Hematopoietic multipotent progenitor cell treated with erythropoietin and hydrocortisone succinate and interleukin-3 and kit ligand, for 8 days (in vitro differentiated cells): Measurements from ENCODE around the gene GRB10.

Experiments
- DNase-seq: peaks from one replicate; pipeline ENCODE4 v3.0.0-alpha.2; 2015

GRB10 gene

DNA sequence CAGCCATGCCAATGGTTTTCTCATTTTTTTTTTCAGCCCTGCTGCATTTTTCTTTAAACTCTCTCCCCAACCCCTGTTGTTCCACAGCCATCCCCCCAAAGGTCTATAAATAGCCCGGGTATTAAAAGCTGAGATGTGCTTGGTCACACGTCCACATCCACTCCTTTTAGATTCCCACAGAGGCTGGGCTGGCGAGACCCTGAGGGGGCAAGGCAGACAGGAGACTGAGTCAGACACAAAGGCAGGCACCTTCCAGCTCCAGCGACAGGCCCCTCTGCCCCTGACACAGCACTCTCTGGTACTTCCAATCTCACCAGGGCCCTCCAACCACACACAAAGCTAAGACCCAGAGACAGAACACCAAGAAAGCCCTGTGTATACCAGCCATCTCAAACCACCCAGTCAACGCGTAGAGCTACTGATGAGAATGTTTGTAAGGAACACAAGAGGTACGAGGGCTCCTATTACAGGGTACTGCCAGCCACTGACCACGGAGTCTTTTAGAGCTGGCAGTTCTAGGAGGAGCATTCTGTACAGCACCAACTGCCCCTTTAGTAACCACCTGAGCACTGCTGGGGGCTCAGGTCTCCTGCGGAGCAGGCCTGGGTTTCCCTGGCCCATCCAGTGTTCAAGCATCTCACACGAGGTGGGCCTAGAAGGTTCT lies 153.3 kb downstream of the GRB10 start:
- DNase-seq, result no peak

DNA sequence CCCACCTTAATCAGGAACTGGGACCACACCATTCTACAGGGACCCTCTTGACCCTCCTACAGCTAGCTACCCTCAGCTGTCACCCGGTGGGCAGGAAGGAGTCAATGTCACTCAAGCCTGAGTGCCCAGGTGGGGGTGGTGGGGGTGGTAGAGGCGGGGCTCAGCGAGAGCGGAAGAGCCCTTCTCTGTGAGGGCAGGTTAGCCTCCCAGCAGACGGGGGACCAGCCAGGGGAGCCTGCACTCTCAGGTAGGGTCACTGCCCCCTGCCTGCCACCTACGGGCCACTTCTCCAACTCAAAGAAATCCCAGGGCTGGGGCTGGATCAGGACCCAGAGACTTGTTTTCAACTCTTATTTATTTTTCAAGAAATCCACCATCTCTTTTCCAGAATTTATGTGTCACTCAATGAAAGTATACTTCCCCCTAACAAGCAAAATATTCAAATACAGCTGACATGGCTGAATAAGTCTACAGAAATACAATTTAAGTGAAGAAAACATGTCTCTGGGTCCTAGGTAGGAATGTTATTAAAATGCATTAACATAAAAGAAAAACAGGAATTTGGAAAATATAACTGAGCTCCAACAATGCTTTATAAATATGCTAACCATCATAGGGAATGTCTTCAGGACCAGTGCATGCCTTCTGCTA lies 154.1 kb downstream of the GRB10 start:
- DNase-seq, result no peak

GRCh38 chr7:50627824-50628361 lies 154.8 kb downstream of the GRB10 start:
- no peak for DNase-seq

GRCh38 chr7:50626286-50626685 lies 156.4 kb downstream of the GRB10 start:
- no peak for DNase-seq

- no peak for DNase-seq
Measured at GRCh38 chr7:50625360-50625759, 157.3 kb downstream of the GRB10 start.

- no peak for DNase-seq
Measured at GRCh38 chr7:50622821-50623220, 159.9 kb downstream of the GRB10 start.

DNA sequence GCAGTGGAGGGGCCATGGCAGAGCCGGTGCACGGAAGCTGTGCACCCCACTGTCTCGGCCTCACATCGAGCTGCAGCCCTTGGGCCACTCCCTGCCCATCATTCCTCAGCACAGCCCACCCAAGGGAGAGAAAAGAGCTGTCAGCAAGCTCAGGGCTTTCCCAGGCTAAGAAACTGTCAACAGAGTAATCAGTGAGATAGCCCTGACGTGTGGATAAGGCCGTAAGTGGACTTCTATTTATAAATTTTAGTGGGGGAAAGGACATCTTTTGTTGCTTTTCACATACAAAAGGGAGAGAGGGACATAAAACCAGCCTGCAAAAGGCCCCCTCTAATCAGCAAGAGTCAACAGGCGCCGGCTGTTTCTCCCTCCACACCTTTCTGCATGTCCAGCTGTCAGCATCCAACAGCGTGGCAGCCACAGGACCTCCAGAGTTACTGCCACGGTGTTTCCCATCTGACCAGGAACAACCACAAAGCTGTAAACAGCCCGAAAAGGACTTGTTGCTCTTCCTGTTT lies 160.7 kb downstream of the GRB10 start:
- DNase-seq, result no peak

GRCh38 chr7:50621206-50621605 lies 161.5 kb downstream of the GRB10 start:
- DNase-seq, result no peak

DNA sequence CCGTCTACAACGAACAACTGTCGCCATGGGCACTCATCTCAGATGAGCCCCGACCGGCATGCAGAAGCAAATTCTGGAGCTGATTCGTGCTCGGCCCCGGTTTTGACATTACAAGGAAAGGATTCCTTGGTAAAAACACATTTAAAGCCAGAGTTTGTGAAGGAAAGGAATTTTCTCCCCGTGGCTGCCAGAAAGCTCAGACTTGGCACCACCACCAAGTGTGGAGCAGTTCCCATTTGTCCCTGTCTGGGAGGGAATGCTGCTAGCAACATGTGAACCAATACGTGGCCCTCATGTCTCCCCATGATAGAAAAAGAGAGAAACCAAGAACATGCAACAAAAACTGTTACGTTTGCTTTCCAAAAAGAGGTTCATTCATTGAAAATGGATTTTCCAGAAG lies 162.3 kb downstream of the GRB10 start:
- DNase-seq, result no peak

GRCh38 chr7:50619684-50620083 lies 163.0 kb downstream of the GRB10 start:
- no peak for DNase-seq

DNA sequence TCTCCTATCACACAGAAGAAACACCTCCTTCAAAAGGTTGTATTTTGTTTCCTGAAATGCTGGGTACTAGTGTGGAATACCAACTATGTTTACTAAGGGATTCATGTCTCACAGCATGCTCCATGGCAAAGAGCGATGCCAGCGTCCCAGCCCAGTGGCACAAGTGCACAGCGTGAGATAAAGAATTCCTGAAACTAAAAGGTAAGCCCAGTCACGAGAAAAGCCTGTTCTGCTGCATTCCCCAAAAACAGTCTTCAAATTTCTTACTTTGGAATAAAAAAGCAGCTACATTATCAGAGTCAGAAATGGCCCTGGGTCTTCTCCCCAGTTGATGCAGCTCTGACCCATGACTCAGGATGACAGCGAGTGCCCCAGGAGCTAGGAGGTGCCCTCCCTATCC lies 164.4 kb downstream of the GRB10 start:
- DNase-seq, result no peak

GRCh38 chr7:50615519-50616080 lies 167.1 kb downstream of the GRB10 start:
- no peak for DNase-seq

DNA sequence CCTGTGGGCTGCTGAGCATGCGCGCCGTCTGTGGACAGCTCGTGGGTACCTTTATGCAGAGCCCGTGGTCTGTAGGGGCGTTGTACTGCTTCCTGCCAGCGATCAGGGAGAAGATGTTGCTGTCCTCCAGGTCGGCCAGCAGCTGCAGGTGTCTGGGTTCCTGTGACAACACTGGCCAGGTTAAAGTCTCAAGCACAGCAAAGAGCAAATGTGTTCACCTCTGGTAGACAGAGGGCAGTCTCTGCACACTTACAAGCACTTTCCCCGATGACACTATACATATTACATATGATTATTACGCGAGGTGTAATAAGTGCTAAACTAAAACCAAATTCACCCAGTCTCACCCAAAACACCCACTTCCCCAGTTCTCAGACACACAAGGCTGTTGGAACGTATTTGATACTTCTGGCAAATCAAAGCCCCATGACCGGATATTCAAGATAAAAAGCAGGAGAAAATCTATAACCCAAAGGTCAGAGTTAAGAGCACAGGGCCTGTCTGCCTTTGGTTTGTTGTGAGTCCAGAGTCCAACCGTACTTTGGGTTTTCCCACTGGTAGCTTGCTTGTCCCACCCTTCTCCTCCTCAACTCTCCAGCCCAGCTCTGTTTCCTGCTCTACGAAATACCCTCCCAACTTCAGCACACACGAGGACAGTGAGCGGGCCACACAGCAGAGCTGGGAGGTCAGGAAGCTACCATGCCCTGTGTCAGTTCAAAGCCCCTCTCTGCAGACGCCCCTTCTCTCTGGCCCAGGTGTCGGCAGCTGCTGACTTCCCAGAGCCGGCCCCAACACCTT lies 167.8 kb downstream of the GRB10 start:
- no peak for DNase-seq

DNA sequence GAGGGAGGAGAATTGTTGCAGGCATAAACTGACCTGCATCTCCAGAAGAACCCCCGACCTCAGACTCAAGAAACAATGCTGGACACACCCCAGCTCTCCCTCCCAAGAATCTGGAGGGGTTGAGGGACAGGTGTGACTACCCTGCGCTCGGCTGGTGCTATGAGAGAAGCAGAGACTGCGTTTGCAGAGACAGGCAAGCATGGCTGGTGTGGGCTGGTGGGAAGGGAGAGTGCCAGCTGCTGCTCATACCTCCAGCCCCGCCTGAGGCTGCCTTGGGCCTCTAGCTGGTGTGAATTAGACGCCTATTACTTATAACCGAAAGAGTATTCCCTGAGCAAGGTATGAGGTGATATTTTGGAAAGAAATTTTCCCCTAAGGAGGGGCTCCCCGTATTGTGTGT lies 169.2 kb downstream of the GRB10 start:
- no peak for DNase-seq

DNA sequence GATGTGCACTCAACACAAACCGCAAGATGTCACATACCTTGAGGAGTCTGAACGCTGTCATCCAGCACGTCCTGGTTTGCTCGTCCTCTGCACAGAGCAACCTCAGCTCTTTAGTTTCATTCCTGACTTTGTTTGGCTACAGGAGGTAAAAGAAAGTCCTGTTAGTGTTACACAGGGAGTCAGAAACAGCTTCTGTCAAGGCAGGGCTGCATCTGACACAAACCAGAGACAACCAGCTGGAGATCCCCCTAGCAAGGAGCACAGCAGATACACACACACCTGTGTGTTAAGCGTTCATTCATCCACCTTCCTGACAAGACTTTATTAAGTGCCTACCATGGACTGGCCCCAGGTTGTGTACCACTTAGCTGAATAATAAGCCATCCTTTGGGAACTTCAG lies 170.0 kb downstream of the GRB10 start:
- no peak for DNase-seq

GRCh38 chr7:50610521-50611277 lies 172.0 kb downstream of the GRB10 start:
- peak; percentile 17 for DNase-seq

DNA sequence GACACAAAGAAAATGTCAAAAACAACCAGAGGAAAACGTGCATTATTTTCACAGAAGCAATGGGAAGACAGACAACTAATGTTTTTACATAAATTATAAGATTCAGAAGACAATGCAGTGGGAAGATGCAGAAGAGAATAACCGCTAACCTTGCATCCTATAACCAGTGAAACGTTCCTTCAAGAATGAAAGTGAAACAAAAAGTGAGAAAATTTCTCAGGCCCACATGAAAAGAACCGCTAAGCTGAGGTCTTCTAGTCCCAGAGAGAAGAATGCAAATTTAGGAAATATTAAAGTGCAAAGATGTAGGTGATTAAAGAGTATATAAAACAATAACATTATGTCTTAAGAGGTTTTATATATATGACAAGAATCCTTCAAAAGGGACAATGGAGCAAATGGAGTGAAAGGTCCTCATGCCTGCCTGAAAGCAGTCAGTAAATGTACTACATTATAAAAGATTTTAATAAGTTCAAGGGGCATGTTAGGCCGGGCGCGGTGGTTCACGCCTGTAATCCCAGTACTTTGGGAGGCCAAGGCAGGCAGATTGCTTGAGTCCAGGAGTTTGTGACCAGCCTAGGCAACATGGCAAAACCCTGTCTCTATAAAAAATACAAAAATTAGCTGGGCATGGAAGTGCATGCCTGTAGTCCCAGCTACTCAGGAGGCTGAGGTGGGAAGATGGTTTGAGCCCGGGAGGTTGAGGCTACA lies 174.3 kb downstream of the GRB10 start:
- DNase-seq, result no peak

DNA sequence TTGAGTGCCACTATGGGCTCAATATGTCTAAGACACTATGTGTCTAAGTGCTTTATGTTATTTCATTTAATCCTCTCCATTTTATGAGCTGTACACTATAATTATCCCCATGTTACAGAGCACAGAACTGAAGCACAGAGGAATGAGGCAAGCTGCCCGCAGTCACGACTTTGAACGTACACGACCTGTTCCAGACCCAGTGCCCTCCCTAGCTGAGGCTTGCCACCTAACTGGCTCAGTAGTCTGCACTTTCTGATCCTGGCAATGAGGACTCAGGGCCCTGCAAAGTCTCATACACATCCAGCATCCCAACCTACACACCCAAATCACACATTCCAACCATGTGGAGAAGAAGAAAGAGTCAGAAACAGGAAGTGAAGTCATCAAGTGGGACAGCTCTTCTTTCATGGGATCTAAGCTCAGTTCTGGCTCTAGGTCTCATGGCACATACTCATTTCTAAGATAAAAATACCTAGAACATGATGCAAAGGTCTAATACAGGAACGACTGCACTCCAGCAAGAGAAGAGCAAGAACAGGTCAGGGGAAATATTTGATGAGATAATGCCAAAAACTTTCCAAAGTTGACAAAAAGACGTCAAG lies 175.1 kb downstream of the GRB10 start:
- no peak for DNase-seq

- DNase-seq, result no peak
Measured at GRCh38 chr7:50605059-50605458, 177.6 kb downstream of the GRB10 start.

GRCh38 chr7:50603287-50603686 lies 179.4 kb downstream of the GRB10 start:
- no peak for DNase-seq

DNA sequence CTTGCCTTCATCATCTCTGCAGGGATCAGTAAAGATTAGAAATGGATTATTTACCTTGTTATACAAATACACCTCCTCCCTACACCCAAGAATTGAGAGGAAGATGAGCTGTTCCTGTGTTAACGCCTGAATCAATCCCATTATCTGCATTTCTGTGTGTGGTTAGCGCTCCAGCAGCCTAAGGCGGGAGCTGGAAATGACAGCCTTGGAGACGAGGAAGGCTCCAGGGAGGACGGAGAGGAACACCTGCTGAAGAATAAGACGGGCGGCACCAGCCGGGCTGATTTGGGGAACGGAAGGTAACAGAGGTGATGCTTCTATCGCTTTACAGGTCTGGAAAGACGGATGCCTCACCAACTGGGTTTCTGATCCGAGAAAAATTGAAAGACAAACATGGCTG lies 183.3 kb downstream of the GRB10 start:
- no peak for DNase-seq
